CD4-positive, alpha-beta T cell treated with Interleukin-2 at 100 ng/mL for 4 hours (primary cell): Measurements from ENCODE around the gene MGARP.
A peak's percentile ranks its signal among the peaks of the same experiment; 100 is the strongest.
"Not testable (repeated sequence)": the region's sequence is repeated elsewhere in the genome, so short reads cannot be mapped to it uniquely, and the experiment has no call there.

ENCODE experiments used
- DNase-seq: peaks from one replicate; pipeline ENCODE4 v3.0.0-alpha.2; 2020; ENCODE audit warnings: low spot score

The MGARP gene

GRCh38 chr4:139279760-139280620 lies at the start of gene MGARP:
Gene MGARP (minus strand): TSS chr4:139280225. CDS start chr4:139280158, 67 bp downstream.
- no peak for DNase-seq

- no peak for DNase-seq
These were observed 49.7 kb upstream of the MGARP start for GRCh38 chr4:139329665-139330200.

- no peak for DNase-seq
These were observed 44.6 kb upstream of the MGARP start for GRCh38 chr4:139324620-139325019.

- DNase-seq = not testable (repeated sequence)
These were observed 42.5 kb upstream of the MGARP start for GRCh38 chr4:139322541-139322940.

- not testable (repeated sequence) for DNase-seq
These were observed 42.0 kb upstream of the MGARP start for GRCh38 chr4:139322070-139322469.

- no peak for DNase-seq
These were observed 39.5 kb upstream of the MGARP start for GRCh38 chr4:139319571-139319970.

- no peak for DNase-seq
These were observed 37.6 kb upstream of the MGARP start for GRCh38 chr4:139317635-139318034.

- DNase-seq = no peak
These were observed 36.7 kb upstream of the MGARP start for GRCh38 chr4:139316733-139317132.

GRCh38 chr4:139315221-139315675 lies 35.2 kb upstream of the MGARP start:
- DNase-seq = no peak

GRCh38 chr4:139314047-139314800 lies 34.2 kb upstream of the MGARP start:
- peak; percentile 52 for DNase-seq

- not testable (repeated sequence) for DNase-seq
These were observed 33.4 kb upstream of the MGARP start for GRCh38 chr4:139313414-139313813.

GRCh38 chr4:139312552-139313332 lies 32.7 kb upstream of the MGARP start:
- DNase-seq = no peak

- no peak for DNase-seq
These were observed 31.9 kb upstream of the MGARP start for GRCh38 chr4:139311909-139312308.

GRCh38 chr4:139304920-139305319 lies 24.9 kb upstream of the MGARP start:
- no peak for DNase-seq

GRCh38 chr4:139301821-139302611 lies 22.0 kb upstream of the MGARP start, which contains the start of gene NDUFC1:
Gene NDUFC1 (minus strand): TSS chr4:139302477. CDS start chr4:139295798, 6,679 bp downstream.
- DNase-seq = peak; percentile 53

- DNase-seq = peak; percentile 97
These were observed 21.2 kb upstream of the MGARP start, which contains the start of gene NAA15 for GRCh38 chr4:139301113-139301820. Gene NAA15 (plus strand): TSS chr4:139301505. CDS start chr4:139301778, 273 bp downstream.

- DNase-seq = peak; percentile 54
These were observed 20.5 kb upstream of the MGARP start for GRCh38 chr4:139300431-139301112.

GRCh38 chr4:139299536-139299935 lies 19.5 kb upstream of the MGARP start:
- DNase-seq = no peak

- no peak for DNase-seq
These were observed 17.0 kb upstream of the MGARP start for GRCh38 chr4:139297001-139297410.

GRCh38 chr4:139295942-139296299 lies 15.9 kb upstream of the MGARP start:
- DNase-seq = no peak
